H1 (cell line): Measurements from ENCODE around the gene FHOD1. TPM values are rescaled to one million over a fixed set of nuclear protein-coding genes. Genes with fewer than 3 reads are reported as not detected.

Source experiments
- BACH1 ChIP-seq: IDR thresholded peaks from 2 replicates; pipeline ENCODE4 v1.6.1; 2012; ENCODE audit warnings: low read length, improper control_type of control experiment
- CBX5 ChIP-seq: fragments of 300-800, 300-1000 bp; sonication (generic); IDR thresholded peaks from 2 replicates; pipeline ENCODE4 v1.7.1; 2016; ENCODE audit warnings: antibody characterized with exemption, low read length, low read depth
- KDM1A ChIP-seq: fragments of 200-600, 300-600 bp; sonication (generic); IDR thresholded peaks from 2 replicates; pipeline ENCODE4 v1.7.1; 2016; ENCODE audit warnings: mild to moderate bottlenecking, low read length, borderline replicate concordance
- KDM5A ChIP-seq: fragments of 200-600 bp; IDR thresholded peaks from 2 replicates; pipeline ENCODE4 v1.7.1; 2012; ENCODE audit warnings: mild to moderate bottlenecking, low read length, inconsistent platforms, mixed read lengths
- RBBP5 ChIP-seq: IDR thresholded peaks from 2 replicates; pipeline ENCODE4 v1.7.1; 2012; ENCODE audit warnings: low read depth, mild to moderate bottlenecking, inconsistent platforms, low read length, moderate library complexity, borderline replicate concordance
- polyA plus RNA-seq, 7 experiments: library from polyadenylated mRNA; depleted of rRNA in 3 of 7; stranded (reverse) in 5 of 7; unstranded in 2 of 7; fragments of >200 nt in 5 of 7; fragments of 200-250 nt in 2 of 7; gene quantifications; 1 replicate in 5 of 7; 2 replicates in 1 of 7; 4 replicates in 1 of 7; pipeline versions ENCODE4 v1.2.1 to v1.2.3, GENCODE V29; 2011 to 2013; ENCODE audit warnings: missing spikeins in 2 of 7, mixed read lengths in 2 of 7
- total RNA-seq: library from RNA; stranded (reverse); fragmentation: NEBNext Ultra II Directional; extraction: Animal tissue kit (Norgen Biotek cat#: 25700); gene quantifications from 2 replicates; pipeline ENCODE4 v1.2.1, GENCODE V29; 2021
- TF ChIP-seq, protein P1 (sequence below): fragments of 300-600 bp; sonication (generic); IDR thresholded peaks from 2 replicates; pipeline ENCODE4 v1.7.1; 2012; ENCODE audit warnings: low read length, moderate library complexity, mild to moderate bottlenecking, inconsistent platforms; ENCODE audit not compliant: insufficient replicate concordance

The FHOD1 gene
- total and polyA plus RNA-seq, 2 of the 8 experiments (the other 6 are each of a cell fraction or from before 2014, with no cell fraction given) = 31.3 to 60.7 TPM

DNA sequence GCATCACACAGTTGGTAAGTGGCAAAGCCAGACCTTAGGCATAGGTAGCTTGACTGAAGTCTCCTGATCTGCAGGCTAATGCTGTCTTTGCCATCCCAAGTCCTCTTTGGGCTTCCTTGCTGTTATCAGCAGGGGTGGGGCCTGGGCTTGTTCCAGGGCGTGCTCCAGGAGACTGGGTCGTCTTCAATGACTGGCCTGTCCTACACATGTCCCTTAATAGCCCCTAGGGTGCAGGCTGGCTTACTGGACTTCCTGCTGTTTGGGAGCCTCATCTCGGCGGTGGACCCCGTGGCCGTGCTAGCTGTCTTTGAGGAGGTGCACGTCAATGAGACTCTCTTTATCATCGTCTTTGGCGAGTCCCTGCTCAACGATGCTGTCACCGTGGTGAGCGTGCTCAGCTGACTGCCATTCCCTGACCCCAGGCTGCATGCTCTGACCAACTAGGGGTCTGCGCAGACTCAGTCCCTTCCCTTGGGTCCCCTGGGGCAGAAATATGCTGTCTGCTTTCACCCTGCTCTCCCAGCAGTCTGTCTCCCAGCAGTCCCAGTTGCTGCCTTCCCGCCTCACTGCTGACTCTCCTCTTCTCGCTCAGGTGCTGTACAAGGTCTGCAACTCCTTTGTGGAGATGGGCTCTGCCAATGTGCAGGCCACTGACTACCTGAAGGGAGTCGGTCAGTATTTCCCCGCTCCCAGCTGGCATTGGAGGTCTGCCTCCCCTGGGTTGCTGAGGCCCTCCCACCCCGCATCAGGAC lies 7.7 kb upstream of the FHOD1 start (continued):
- TF ChIP-seq, protein P1, sequence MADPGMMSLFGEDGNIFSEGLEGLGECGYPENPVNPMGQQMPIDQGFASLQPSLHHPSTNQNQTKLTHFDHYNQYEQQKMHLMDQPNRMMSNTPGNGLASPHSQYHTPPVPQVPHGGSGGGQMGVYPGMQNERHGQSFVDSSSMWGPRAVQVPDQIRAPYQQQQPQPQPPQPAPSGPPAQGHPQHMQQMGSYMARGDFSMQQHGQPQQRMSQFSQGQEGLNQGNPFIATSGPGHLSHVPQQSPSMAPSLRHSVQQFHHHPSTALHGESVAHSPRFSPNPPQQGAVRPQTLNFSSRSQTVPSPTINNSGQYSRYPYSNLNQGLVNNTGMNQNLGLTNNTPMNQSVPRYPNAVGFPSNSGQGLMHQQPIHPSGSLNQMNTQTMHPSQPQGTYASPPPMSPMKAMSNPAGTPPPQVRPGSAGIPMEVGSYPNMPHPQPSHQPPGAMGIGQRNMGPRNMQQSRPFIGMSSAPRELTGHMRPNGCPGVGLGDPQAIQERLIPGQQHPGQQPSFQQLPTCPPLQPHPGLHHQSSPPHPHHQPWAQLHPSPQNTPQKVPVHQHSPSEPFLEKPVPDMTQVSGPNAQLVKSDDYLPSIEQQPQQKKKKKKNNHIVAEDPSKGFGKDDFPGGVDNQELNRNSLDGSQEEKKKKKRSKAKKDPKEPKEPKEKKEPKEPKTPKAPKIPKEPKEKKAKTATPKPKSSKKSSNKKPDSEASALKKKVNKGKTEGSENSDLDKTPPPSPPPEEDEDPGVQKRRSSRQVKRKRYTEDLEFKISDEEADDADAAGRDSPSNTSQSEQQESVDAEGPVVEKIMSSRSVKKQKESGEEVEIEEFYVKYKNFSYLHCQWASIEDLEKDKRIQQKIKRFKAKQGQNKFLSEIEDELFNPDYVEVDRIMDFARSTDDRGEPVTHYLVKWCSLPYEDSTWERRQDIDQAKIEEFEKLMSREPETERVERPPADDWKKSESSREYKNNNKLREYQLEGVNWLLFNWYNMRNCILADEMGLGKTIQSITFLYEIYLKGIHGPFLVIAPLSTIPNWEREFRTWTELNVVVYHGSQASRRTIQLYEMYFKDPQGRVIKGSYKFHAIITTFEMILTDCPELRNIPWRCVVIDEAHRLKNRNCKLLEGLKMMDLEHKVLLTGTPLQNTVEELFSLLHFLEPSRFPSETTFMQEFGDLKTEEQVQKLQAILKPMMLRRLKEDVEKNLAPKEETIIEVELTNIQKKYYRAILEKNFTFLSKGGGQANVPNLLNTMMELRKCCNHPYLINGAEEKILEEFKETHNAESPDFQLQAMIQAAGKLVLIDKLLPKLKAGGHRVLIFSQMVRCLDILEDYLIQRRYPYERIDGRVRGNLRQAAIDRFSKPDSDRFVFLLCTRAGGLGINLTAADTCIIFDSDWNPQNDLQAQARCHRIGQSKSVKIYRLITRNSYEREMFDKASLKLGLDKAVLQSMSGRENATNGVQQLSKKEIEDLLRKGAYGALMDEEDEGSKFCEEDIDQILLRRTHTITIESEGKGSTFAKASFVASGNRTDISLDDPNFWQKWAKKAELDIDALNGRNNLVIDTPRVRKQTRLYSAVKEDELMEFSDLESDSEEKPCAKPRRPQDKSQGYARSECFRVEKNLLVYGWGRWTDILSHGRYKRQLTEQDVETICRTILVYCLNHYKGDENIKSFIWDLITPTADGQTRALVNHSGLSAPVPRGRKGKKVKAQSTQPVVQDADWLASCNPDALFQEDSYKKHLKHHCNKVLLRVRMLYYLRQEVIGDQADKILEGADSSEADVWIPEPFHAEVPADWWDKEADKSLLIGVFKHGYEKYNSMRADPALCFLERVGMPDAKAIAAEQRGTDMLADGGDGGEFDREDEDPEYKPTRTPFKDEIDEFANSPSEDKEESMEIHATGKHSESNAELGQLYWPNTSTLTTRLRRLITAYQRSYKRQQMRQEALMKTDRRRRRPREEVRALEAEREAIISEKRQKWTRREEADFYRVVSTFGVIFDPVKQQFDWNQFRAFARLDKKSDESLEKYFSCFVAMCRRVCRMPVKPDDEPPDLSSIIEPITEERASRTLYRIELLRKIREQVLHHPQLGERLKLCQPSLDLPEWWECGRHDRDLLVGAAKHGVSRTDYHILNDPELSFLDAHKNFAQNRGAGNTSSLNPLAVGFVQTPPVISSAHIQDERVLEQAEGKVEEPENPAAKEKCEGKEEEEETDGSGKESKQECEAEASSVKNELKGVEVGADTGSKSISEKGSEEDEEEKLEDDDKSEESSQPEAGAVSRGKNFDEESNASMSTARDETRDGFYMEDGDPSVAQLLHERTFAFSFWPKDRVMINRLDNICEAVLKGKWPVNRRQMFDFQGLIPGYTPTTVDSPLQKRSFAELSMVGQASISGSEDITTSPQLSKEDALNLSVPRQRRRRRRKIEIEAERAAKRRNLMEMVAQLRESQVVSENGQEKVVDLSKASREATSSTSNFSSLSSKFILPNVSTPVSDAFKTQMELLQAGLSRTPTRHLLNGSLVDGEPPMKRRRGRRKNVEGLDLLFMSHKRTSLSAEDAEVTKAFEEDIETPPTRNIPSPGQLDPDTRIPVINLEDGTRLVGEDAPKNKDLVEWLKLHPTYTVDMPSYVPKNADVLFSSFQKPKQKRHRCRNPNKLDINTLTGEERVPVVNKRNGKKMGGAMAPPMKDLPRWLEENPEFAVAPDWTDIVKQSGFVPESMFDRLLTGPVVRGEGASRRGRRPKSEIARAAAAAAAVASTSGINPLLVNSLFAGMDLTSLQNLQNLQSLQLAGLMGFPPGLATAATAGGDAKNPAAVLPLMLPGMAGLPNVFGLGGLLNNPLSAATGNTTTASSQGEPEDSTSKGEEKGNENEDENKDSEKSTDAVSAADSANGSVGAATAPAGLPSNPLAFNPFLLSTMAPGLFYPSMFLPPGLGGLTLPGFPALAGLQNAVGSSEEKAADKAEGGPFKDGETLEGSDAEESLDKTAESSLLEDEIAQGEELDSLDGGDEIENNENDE = no peak
- TF ChIP-seq KDM5A = no peak
- no peak for TF ChIP-seq KDM1A
- TF ChIP-seq BACH1 = no peak
- TF ChIP-seq CBX5 = no peak
- TF ChIP-seq RBBP5 = no peak
